Epidermal melanocyte (primary cell): ENCODE results near the gene CD244.
"Not testable (repeated sequence)": the region's sequence is repeated elsewhere in the genome, so short reads cannot be mapped to it uniquely, and the experiment has no call there.

Experiments used
- DNase-seq: peaks from one replicate; pipeline ENCODE4 v3.0.0; 2011; ENCODE audit warnings: low spot score; ENCODE audit not compliant: insufficient read length

Gene CD244

DNA sequence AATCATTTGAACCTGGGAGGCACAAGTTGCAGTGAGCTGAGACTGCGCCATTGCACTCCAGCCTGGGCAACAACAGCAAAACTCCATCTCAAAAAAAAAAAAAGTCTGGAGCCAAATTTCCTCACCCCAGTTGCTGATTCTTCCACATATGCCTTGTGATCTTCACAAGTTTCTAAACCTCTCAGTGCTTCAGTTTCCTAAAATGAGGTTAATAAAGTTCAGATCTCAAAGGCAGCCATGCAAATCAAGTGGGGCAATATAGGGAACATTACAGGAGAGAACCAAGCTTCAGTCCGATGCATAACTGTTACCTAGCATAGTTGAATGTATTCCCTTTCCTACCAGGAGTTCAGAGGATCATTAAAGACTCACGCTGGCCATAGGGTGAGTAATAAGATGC, 17.5 kb upstream of the CD244 start:
- DNase-seq, result no peak

DNA sequence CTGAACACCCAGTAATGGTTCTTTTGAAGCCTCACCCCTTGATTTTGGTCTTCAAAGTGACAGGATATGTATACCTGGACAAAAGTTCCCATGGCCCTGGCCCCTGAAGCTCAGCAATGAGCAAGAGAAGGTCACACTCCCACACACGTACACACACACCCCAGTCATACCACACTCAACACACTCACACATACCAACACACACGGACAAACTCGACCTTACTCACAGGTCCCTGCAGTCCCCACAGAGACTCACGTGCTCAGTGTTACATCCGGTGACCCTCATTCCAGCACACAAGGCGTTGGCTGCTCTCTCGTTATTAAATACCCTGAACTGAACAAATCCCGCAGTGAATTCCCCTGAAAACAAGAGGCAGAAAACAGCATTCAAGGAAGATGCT, 16.4 kb upstream of the CD244 start:
- no peak for DNase-seq

DNA sequence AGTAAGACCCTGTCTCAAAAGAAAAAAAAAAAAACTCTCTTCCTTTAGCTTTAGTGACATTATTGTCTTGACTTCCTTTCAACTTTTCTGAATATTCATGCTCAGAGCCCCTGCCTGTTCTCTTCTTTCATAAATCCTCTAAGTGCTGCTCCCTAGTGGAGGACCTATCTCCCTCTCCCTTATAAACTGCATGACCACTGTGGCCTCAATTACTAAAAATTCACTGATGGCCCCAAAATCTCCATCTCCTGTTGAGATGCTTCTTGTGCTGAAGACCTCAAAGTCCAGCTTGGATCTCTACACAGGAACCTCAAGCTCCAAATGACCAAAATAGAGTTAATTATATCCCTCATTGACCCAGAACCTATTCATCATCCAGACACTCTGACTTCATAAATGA, 14.5 kb upstream of the CD244 start:
- DNase-seq, result no peak

DNA sequence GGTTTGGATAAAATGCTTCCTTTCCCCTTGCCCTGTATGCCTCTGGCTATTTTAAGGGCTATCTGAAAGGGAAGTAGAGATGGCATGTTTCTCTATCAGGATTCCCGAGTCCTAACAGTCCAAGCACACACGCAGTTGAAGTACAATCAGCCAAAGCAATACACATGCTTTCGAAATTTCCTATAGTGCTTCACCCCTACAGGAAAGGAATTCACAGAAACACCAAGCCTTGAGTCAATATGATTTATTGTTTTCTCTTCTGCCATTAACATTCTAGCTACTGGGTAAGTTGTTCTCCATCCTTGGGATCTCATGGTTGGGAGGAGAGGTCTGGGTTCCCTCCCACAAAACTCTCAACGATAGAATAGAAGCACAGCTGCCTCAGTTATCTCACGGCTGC, 13.6 kb upstream of the CD244 start:
- no peak for DNase-seq

DNA sequence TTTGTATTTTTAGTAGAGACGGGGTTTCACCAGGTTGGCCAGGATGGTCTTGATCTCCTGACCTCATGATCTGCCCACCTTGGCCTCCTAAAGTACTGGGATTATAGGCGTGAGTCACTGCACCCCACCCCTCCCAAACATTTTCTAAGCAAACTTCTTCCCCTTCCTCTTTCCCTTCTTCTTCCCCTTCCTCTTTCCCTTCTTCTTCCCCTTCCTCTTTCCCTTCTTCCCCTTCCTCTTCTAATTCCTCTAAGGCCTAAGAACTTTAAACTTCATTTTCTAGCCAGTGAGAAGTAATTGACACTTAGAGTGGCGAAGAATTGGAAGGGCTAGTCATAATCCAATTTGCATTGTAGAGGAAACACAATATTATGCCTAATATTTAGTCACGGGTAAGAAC, 12.9 kb upstream of the CD244 start:
- not testable (repeated sequence) for DNase-seq

DNA sequence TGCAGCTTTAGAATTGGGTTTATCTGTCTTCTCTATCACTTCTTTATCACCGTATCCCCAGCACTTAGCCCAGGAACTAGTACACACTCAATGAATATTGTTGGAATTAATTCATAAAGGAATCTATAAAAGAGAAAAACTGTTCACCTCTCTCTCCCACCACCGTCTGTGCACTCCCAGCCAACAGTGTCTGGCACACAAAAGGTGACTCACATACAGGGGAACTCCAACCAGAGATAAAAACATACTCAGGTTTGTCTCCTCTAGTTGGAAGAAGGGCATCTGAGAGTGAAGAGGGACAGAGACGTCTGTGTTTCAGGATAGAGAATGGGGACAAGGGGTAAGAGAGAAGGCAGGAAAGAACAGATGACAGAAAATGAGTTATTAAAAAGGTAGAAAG, 12.2 kb upstream of the CD244 start:
- no peak for DNase-seq

DNA sequence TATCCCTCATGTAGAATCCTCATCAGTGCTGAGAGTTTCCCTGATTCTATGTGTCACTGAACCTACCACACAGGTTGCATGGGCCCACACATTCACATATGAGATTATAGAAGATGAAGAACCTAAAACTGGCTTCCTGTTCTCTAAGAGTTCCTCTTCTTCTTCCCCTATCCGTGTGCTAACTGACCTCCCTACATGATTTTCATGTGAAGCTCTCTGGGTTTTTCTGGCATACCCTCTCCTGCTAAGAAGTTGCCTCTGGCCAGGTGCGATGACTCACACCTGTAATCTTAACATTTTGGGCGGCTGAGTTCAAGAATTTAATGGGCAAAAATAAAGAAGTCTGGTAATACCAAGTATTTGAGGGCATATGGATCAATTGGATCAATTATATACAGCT, 5.5 kb upstream of the CD244 start:
- no peak for DNase-seq

DNA sequence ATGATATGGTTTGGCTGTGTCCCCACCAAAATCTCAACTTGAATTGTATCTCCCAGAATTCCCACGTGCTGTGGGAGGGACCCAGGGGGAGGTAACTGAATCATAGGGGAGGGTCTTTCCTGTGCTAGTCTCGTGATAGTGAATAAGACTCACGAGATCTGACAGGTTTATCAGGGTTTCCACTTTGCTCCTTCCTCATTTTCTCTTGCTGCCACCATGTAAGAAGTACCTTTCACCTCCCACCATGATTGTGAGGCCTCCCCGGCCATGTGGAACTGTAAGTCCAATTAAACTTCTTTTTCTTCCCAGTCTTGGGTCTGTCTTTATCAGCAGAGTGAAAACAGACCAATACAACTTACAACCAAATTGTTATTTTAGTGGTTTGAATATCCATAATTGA, 5.0 kb upstream of the CD244 start:
- not testable (repeated sequence) for DNase-seq

DNA sequence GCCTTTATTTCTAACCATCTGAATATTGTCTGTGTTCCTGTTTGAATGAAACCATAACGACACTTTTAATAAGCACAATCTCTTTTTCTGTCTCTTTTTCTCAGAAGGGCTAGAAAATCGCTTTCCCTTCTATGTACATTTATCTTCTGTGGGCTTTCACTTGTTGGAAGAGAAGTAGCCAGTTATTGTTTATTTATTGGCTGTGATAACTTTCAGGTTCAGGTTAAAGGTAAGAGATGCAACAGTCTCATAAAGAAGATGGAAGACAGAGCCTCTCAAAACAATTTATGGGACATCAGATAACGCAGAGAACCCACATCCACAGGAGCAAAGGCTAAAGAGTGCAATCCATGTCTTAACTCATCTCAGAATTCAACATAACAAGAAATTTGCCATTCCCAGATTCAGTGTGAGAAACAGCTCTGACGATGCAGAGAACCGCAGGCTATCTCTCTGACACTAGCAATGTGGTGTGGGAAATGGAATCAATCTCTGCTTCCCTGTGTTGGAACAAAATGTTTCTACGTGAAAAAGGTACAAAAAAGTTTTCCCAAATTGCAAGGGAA, 4.1 kb upstream of the CD244 start:
- DNase-seq, result no peak

DNA sequence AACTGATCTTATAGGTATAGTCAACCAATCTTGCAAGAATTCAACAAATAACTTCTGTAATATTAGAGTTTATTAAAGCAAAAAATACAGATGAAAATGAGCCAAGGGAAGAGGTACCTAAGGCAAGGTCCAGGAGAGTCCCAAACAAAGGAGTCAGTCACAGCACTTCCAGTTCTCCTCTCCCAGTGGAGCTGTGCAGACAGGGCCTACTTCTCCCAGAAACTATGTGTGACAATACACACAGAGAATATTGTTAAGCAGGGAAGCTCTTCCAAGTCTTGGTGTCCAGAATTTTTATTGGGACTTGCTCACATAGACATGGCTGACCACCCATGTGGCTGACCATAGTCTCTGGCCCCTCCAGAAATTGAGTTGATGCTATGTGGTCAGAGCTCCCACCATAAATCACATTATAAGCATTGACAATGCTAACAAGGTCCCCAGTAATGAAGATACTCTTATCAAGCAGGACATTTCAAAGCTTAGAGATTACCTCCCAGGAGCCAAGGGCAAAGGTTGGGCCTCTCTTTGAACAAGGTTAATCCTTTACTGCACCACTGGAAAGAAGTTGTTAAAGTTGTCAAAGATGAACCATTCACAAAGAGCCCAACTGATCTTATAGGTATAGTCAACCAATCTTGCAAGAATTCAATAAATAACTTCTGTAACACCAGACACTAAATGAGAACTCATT, 3.5 kb upstream of the CD244 start:
- DNase-seq, result no peak

DNA sequence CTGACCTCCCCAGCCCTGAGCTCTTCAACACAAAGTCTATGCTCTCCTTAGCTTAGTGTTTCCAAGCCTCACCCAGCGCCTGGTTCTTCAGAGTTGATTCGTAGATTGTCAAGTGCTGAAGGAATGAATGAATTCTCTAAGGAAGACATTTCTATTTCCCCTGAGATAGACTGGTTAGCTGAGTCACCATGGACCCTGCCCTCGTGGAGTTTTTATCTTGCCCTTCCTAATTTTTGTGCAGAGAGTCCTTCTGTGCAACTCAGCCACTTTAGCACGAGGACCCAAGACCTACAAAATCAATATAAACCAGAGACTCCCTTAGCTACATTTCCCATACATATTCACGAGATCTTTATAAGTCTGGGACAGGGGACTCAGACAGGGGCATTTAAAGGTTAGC, 2.6 kb upstream of the CD244 start:
- DNase-seq, result no peak

DNA sequence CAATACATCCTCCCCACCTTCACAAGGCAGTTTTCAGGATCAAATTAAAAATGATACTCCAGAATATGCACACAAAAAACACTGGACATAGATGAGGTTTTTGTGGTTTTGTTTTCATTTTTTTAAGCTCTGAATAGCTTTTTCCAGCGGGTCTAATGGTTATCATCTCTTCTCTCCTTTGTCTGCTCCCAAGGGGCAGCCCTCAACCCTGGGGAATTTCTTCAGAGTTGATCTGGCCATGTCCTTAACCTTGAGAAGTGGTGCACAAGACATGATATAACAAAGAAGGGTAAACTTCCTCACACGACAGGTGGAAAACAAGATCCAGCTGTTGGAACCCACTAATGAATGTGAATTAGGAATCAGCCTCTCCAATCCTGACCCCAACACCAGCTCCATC, 1.5 kb upstream of the CD244 start:
- DNase-seq, result no peak

DNA sequence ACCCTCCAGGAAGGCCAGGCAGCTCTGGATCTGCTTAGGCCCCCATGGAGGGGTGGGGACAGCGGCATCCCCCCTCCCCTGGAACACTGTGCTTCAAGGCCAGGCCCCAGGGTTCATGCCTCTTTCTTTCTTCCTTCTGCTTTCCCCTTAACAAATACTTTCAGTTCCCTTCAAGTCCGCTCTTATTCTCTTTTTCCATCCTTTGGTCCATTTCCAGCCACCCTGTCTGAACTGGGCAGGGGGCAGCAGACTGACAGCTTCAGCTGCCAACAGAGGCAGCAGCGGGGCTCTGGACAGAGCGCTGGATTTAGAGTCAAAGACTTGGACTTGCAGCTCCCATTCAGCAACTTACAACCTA, 1.1 kb upstream of the CD244 start:
- DNase-seq, result no peak

DNA sequence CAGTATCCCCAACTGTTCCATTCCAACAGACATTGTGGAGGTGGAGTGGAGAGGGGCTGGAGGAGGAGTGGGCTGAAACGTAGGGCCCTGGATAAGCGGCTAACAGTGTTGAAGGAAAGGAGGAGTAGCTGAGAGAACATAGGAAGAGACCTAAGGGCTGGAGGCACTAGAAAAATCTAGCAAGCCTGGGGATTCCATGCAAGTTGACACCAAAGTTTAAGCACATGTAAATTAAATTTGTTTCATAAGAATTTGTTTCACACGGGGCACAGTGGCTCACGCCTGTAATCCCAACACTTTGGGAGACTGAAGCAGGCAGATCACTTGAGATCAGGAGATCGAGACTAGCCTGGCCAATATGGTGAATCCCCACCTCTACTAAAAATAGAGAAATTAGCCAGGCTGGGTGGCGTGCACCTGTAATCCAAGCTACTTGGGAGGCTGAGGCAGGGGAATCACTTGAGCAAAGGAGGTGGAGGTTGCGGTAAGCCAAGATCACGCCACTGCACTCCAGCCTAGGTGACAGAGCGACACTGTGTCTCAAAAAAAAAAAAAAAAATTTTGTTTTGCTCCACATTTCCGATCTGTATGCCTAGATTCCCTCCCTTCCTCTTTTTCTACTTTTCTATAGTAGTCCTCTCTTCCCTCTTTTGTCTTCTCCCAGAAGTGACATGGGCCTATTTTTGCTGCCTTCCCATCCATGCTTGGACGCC, 530 bp upstream of the CD244 start:
- no peak for DNase-seq

DNA sequence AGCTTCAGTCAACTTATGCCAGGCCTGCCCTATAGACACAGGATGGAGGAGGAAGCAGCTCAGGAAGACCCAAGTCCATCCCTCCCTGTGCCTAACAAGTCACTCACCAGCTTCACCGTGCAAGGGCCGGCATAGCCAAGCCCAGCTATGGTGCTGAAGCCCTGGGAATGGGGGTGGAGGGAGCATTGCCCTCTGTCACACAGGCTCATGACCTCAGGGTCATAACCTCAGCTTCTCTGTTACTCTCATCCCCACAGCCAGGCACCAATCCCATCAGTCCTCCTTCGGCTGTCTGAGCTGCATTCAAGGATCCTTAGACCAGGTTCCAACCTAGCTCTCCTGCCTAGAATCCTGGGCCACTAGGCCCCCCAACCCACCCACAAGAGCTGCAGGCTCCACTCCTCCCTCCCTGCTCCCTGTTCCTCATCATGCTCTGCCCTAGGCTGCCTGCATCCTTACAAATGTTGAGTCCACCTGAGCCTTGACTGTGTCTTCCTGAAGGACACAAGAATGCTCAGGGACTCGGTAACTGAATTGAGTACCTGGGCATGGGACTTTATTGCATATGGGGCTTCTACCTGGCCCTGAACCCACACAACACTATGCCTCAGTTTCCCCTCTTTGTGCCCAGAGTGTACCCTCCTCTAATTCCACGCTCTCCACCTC, 1.7 kb downstream of the CD244 start:
- no peak for DNase-seq

DNA sequence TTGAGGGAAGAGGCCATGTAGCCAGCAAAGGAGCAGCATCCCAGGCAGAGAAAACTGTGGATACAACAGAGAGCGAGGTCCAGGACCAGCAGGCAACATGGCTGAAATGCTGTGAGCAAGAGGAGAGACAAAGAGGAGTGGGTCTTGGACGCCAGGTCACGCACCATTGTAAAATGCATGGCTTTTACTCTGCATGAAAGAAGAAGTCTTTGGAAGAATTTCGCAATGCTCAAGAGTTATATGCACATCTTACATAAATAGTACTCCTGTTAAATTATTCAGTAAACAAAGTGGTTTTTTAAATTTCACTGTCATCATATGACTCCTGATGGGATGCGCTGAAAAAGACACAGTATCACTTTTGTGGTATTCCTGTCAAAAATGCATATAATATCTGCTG, 3.5 kb downstream of the CD244 start:
- no peak for DNase-seq

DNA sequence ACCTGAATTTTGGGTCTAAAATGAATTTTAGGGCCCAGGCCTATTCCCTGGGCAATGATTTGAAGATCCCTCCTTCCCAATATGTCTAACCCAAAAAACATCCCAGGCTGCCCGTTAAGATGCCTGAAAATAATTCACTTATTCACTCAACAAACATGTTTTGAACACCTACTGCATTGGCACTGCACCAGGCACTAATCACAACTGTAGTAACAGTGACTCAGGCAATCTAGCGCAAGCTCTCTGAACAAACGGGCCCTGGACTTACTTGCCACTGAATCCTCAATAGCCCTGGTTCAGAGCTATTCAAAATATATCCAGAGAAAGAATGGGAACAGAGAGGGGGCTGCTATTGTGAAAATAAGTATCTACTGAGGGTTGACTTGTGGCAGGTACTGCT, 4.2 kb downstream of the CD244 start:
- DNase-seq, result no peak

DNA sequence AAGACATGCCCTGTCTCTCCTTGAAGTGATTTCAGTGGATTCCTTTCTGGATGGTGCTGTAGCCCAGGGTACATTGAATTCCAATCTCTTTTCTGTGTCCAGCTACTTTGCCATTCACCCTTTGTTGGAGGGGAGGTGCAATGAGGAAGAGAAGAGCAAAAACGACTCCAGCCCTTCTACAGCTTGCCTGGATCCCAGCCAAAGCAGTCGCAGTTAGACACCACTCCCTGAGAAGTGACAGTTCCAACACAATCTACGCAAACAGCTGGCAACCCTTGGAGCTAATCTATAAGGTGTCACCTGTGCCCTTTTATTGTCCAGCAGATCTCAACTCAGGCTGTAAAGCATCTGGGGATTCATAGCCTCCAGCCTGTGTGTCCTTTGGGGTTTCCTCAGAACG, 4.6 kb downstream of the CD244 start:
- no peak for DNase-seq

DNA sequence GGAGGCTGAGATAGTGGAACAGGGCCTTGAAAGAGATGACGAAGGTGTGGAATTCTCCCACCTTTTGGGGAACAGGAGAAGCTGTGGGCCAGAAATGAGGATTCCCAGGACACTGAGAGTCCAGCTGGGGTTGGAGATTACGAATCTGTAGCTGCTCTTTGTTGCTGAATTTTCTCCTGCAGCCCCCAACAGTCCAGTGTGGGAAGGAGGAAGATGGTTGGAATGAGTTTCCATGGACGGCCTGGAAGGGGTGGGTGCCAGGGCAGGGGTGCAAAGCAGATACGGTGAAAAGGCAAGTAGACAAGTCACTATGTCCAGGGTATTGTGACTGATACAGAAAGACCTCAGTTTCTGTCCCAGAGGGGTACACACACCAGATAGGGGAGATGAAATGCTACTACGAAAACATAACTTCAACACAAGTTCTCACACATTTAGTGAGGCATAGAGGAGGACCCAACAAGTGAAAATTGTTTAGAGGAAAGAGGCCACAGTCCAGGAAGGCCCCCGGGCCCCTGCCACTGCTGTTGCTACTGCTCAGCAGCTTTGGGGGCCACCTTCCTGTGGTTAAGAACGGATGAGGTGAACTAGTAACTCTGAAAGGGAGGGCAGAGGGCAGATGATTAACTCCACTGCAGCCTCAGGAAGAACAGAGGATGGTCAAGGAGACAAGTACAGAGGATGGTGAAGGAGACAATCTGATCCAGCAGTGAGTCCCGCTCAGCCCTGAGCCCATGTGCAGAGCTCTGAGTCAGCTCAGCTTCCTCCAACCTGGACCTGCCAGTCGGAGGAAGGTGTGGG, 7.3 kb downstream of the CD244 start:
- DNase-seq, result no peak

DNA sequence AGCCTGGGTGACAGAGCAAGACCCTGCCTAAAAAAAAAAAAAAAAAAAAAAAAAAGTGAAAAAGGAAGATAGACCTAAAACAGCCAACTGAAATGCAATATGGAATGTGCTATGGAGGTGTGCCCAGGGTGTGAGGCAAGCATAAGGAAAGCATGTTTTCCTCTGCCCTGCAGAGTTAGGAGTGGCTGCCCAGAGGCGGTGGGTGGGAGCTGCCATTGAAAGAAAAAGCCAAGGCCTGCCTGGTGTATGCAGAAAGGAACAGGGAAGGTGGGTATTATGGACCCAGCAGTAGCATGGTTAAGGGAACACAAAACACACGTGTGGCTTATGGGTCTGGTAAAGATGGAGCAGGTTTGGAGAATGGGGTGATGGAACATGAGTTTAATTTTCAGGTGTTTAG, 8.9 kb downstream of the CD244 start:
- DNase-seq, result no peak

DNA sequence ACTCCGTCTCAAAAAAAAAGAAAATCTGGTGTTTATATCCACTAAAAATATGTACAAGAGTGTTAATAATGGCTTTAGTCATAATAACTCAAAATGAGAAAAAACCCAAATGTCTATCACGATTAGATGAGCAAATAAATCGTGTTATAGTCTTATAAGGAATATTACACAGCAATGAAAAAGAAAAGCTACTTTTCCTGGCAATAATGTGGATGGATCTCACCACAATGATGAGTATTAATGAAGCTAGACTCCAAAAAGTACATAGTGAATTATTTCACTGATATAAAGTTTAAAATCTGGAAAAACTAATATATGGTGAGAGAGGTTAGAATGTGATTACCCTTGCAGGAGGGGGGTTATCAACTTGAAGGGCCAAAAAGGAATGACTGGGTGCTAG, 9.7 kb downstream of the CD244 start:
- no peak for DNase-seq

DNA sequence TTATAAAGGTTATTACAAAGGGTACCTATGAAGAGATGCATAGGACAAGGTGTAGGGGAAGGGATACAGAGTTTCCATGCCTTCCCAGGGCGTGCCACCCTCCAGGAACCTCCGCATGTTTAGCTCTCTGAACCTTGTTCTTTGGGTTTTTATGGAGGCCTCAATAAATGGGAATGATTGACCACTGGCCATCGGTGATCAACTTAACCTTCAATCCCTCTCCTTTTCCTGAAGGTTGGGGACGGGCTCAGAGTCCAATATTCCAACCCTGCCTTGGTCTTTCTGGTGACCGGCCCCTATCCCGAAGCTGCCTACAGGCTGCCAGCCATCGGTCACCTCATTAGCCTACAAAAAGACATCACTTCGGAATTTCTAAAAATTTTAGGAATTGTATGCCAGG, 11.7 kb downstream of the CD244 start:
- no peak for DNase-seq
